HL-60/S4 treated with retinoic acid at 250 ng/mL for 4 days and 3 days (cell line): ENCODE measurements around the gene ZNF253.
"Not testable (repeated sequence)": the region's sequence is repeated elsewhere in the genome, so short reads cannot be mapped to it uniquely, and the experiment has no call there.

Experiments
- in situ Hi-C: fragments of 300-500 bp; cut with MboI; formaldehyde crosslinking; loops from 2 replicates; pipeline ENCODE4 v1.7.0; 2022; ENCODE audit warnings: low sequenced_read_pairs

The ZNF253 gene

DNA sequence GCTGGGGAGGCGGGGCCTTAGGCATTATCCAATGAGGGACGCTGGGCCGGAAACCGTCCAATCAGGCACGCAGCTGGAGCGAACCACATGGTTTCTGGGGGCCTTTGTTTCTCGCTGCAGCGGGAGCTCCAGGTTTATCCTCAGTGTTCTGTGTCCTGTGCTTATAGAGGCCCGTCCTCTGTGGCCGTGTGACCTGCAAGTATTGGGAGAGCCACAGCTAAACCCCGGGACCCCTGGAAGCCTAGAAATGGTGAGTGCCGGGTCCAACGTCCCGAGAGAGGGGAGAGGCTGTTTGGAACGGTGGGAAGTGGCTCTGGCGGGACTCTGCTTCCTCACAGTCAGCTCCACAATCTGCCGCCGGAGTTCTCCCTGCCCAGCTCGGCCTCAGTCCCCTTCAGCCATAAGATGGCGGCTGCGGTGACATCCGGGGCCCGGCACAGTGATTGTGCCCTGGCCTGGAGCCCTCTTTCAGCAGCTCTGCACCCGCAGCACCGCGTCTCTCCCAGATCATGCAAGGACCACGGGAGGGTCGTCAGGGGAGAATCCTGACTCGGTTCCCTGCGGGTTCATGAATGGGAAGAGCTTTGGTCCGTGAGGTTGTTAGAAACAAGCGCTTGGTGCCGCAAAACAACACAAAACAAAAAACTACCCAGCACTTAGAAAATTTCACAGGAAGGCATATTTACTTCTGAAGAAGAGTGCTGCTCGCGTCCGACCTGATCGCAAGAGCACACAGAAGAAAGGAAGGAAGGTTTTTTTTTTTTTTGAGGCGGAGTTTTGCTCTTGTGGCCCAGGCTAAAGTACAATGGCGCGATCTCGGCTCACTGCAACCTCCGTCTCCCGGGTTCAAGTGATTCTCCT, at the start of gene ZNF253:
TSS of gene ZNF253 (plus strand) at position 133 of the 861 bp plus-strand sequence. CDS start at position 248, 115 bp downstream.
- in situ Hi-C loops, result no loop called here

DNA sequence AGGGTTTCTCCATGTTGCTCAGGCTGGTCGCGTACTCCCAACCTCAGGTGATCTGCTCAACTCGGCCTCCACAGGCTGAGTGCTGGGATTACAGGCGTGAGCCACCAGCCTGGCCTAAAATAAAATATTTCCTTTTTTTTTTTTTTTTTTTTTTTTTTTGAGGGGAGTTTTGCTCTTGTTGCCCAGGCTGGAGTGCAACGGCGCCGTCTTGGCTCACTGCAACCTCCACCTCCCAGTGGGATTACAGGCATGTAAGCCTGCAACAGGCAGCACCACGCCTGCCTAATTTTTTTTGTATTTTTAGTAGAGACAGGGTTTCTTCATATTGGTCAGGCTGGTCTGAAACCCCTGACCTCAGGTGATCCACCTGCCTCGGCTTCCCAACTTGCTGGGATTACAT, 49.0 kb upstream of the ZNF253 start:
- in situ Hi-C loops, result no loop called here

GRCh38 chr19:19817357-19817756, 48.3 kb upstream of the ZNF253 start:
- in situ Hi-C loops, result no loop called here

DNA sequence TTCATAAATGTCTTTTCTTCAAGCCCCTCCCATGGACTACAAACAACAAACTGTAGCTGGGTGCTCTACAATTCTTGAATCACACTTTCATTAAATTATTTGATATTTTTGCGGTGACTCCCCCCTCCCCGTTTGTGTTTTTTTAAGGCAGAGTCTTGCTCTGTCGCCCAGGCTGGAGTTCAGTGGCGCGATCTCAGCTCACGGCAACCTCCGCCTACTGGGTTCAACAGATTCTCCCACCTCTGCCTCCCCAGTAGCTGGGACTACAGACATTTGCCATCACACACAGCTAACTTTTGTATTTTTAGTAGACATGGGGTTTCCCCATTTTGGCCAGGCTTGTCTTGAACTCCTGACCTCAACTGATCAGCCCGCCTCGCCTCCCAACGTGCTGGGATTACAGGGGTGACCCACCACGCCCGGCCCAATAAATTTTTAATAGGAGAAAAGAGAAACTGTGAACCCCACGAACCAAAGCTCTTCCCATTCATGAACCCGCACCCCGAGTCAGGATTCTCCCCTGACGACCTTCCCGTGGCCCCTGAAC, 44.8 kb upstream of the ZNF253 start:
- in situ Hi-C loops, result no loop called here

DNA sequence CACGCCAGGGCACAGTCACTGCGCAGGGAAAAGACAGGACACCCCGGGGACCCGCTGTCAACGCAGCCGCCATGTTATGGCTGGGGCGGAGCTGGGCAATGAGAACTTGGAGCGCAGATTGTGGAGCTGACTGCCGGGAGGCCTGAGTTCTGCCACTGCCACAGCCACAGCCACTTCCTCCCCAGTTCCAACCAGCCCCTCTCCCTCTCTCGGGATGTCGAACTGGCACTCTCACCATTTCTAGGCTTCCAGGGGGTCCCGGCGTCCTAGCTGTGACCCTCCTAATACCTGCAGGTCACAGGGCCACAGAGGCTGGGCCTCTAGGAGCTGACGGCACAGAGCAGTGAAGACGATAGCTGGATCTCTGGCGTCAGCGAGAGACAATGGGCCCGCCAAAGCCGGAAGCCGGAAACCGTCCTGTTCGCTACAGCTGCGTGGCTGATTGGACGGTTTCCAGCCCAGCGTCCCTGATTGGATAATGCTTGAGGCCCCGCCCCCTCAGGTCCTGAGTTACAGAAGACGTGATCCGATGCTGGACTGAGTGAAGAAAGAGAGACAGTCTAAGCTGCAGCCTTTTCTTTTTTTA, 44.2 kb upstream of the ZNF253 start, which contains the start of gene ZNF506:
TSS of gene ZNF506 (minus strand) at position 385 of the 586 bp plus-strand sequence. CDS start at position 238, 147 bp downstream.
- in situ Hi-C loops, result no loop called here

GRCh38 chr19:19821976-19822375, 43.7 kb upstream of the ZNF253 start:
- in situ Hi-C loops, result not testable (repeated sequence)

DNA sequence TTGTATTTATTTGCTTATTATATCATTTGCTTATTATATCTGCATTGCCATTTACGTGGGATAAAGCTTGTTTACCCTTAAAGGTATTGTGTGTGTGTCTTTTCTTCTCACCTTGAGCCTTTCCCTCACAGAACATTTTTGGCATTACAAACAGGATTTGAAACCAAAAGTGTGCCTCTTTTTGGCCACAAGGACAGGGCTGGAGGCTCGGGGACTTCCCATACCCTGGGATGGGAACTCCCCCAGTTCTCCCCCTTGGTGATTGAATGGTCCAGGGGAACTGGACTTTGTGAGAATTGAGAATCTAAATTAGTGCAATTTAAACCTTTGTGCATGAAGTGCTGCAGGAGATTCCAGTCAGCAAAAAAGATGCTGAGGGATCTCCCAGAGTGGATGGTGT, 41.8 kb upstream of the ZNF253 start:
- in situ Hi-C loops, result no loop called here

- in situ Hi-C loops, result no loop called here
These were observed 38.8 kb upstream of the ZNF253 start for GRCh38 chr19:19826875-19827274.

DNA sequence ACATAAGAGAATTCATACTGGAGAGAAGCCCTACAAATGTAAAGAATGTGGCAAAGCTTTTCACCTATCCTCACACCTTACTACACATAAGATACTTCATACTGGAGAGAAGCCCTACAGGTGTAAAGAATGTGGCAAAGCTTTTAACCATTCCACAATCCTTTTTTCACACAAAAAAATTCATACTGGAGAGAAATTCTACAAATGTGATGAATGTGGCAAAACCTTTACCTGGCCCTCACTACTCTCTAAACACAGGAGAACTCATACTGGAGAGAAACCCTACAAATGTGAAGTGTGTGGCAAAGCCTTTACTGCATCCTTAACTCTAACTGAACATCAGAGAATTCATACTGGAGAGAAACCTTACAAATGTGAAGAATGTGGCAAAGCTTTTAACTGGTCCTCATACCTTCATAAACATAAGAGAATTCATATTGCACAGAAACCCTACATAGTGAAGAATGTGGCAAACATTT, 30.1 kb upstream of the ZNF253 start:
- in situ Hi-C loops, result no loop called here

DNA sequence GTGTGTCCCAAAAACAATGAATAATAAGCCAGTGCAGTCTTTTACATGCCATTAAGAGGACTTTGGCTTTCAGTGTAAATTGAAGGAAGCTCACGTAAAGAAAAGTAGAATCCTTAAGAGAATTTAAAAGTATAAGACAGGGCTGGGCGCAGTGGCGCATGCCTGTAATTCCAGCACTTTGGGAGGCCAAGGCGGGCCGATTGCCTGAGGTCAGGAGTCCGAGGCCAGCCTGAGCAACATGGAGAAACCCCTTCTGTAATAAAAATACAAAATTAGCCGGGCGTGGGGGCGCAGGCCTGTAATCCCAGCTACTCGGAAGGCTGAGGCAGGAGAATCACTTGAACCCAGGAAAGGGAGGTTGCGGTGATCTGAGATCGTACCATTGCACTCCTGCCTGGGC, 17.9 kb upstream of the ZNF253 start:
- in situ Hi-C loops, result no loop called here

- in situ Hi-C loops, result no loop called here
These were observed 16.6 kb upstream of the ZNF253 start for GRCh38 chr19:19849056-19849455.

GRCh38 chr19:19851740-19852139, 13.9 kb upstream of the ZNF253 start:
- in situ Hi-C loops, result not testable (repeated sequence)

GRCh38 chr19:19858751-19859150, 6.9 kb upstream of the ZNF253 start:
- in situ Hi-C loops, result no loop called here

- in situ Hi-C loops, result no loop called here
These were observed 4.8 kb upstream of the ZNF253 start for GRCh38 chr19:19860756-19861390.

- in situ Hi-C loops, result no loop called here
These were observed 1.0 kb downstream of the ZNF253 start for GRCh38 chr19:19866611-19867248.

- in situ Hi-C loops, result not testable (repeated sequence)
These were observed 4.4 kb downstream of the ZNF253 start for GRCh38 chr19:19870086-19870485.

GRCh38 chr19:19871932-19872331, 6.2 kb downstream of the ZNF253 start:
- in situ Hi-C loops, result no loop called here

DNA sequence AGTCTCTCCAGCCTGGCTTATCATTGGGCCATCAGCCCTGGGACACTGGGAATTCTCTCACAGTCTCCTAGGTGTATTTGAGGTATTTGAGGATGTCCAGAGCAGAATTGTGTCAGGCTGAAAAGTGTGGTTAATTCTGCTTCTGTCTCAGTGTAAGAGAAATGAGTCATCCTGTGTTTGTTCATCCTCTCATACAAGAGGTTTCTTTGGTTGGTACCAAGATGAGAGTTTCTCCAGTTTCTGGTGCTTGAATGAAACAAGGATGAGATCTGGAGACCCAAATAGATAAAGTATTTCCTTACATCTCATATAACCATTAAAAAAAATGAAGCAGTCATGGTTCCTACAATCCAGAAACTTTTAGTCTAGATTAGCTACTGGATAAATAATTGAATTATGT, 7.7 kb downstream of the ZNF253 start:
- in situ Hi-C loops, result no loop called here

DNA sequence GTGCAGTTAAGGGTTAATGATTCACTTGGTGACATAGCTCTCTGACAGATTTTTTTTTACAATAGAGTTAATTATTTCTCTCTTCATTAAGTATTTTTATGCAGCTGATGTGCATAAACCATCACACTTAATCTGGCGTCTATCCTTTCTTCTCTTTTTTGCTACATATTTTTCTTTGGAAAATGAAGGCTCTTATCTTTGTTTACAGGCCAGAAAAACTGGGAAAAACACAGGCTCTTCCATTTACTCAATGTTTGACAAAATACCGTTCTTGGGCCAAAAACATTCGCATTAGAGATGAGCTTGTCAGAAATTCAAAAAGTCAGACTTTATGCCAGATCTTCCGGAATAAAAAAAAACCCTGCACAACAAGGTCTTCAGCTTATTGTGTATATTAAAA, 12.0 kb downstream of the ZNF253 start:
- in situ Hi-C loops, result no loop called here

- in situ Hi-C loops, result no loop called here
These were observed 18.9 kb downstream of the ZNF253 start for GRCh38 chr19:19884583-19884982.
